SK-N-MC (cell line): Measurements from ENCODE around the gene CHMP5.

Experiments used
- DNase-seq: peaks from one replicate; pipeline ENCODE4 v3.0.0-alpha.2; 2011; ENCODE audit warnings: low read depth, low spot score
- H3K27ac ChIP-seq: fragments of 200-600 bp; sonication (generic); 2 replicates; pipeline ENCODE4 v1.5.1; 2016; ENCODE audit warnings: mixed run types
- H3K36me3 ChIP-seq: fragments of 200-600 bp; sonication (generic); 2 replicates; pipeline ENCODE4 v1.6.1; 2017; ENCODE audit warnings: antibody characterized with exemption, low read length, mixed read lengths; ENCODE audit not compliant: insufficient read depth
- H3K4me3 ChIP-seq: fragments of 200-600 bp; sonication (generic); 2 replicates; pipeline ENCODE4 v1.5.1; 2016
- H3K9ac ChIP-seq: fragments of 200-600 bp; sonication (generic); 2 replicates; pipeline ENCODE4 v1.8.0; 2017; ENCODE audit warnings: mixed run types, mixed read lengths; ENCODE audit not compliant: insufficient read length
- H3K9me3 ChIP-seq: fragments of 200-600 bp; sonication (generic); 2 replicates; pipeline ENCODE4 v1.6.1; 2017; ENCODE audit warnings: low read depth, mild to moderate bottlenecking, antibody characterized with exemption, low read length, moderate library complexity, mixed read lengths
- EZH2 ChIP-seq: fragments of 200-600 bp; sonication (generic); IDR thresholded peaks from one replicate; pipeline ENCODE4 v1.6.1; 2017; ENCODE audit warnings: antibody characterized with exemption
- FOXP2 ChIP-seq: optimal IDR thresholded peaks from 2 replicates; pipeline ENCODE3; 2011; ENCODE audit warnings: mild to moderate bottlenecking, moderate library complexity; ENCODE audit not compliant: insufficient read depth; ENCODE audit errors: extremely low read length, control extremely low read depth
- POLR2AphosphoS5 ChIP-seq: IDR thresholded peaks from 2 replicates; pipeline ENCODE4 v1.6.1; 2012; ENCODE audit warnings: mild to moderate bottlenecking, low read depth, low read length, borderline replicate concordance

The CHMP5 gene

DNA sequence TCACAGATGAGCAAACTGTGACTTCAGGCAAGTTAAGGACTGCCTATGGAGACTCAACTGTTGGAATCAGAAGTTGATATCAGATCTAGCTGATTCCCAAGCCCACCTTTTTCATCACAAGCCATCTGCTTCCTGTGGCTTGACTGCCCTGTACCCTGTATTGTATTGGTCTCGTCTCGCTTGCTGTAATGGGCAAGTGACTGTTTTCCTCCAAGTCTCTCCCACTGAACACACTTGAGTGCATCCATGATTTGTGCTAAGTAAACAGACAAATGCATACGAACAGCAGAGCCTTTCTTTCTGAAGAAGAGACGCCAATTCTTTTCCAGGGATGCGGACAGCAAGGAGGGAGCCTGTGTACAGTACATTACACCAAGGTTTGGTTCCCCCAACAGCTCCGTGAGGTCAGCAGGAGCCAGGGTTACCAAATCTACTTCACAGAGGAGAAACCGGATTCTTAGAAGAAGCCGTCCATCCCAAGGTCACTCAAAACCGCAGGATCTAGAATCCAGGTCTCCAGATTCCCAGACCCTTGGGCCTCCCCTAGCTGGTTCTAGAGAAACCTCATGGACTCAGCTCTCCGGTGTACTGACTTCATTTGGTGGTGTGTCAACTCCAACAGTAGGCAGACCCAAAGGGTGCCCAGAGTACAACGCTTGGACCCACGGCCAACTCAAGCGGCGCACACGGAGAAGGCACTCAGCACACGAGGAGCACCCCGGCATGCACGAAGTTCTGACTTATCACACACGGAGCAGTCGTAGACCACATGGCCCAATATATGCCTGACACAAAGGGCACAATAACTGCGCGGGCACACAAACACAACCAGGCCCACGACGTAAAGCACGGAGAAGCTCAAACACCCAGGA, 1.5 kb upstream of the CHMP5 start:
- Histone ChIP-seq H3K36me3 (peaks cover 62% of the 10 kb centered on the region), H3K9ac (peak overlapping the region; percentile 86), H3K4me3 (peak overlapping the region; percentile 94), H3K9me3 (no peaks in the 10 kb centered on the region), H3K27ac (no peak overlapping the region)
- TF ChIP-seq EZH2: no peak
- no peak for TF ChIP-seq POLR2AphosphoS5
- no peak for TF ChIP-seq FOXP2
- DNase-seq: no peak

- H3K36me3 ChIP-seq: peaks cover 61% of the 10 kb centered on the region
- H3K4me3 ChIP-seq: peak overlapping the region; percentile 94
- TF ChIP-seq POLR2AphosphoS5 (peak; percentile 9; the same call in 1 of the 2 replicates), EZH2 (no peak), FOXP2 (no peak)
- H3K9me3 ChIP-seq: no peaks in the 10 kb centered on the region
- H3K9ac ChIP-seq: peak overlapping the region; percentile 86
- no peak for DNase-seq
- H3K27ac ChIP-seq: no peak overlapping the region
These were observed 811 bp upstream of the CHMP5 start for GRCh38 chr9:33264003-33264472.

- peak overlapping the region; percentile 94 for H3K4me3 ChIP-seq
- peaks cover 53% of the 10 kb centered on the region for H3K36me3 ChIP-seq
- H3K9me3 ChIP-seq: no peaks in the 10 kb centered on the region
- DNase-seq: no peak
- TF ChIP-seq POLR2AphosphoS5: no peak
- H3K9ac ChIP-seq: peak overlapping the region; percentile 90
- H3K27ac ChIP-seq: no peak overlapping the region
These were observed 489 bp downstream of the CHMP5 start for GRCh38 chr9:33265211-33265865.

DNA sequence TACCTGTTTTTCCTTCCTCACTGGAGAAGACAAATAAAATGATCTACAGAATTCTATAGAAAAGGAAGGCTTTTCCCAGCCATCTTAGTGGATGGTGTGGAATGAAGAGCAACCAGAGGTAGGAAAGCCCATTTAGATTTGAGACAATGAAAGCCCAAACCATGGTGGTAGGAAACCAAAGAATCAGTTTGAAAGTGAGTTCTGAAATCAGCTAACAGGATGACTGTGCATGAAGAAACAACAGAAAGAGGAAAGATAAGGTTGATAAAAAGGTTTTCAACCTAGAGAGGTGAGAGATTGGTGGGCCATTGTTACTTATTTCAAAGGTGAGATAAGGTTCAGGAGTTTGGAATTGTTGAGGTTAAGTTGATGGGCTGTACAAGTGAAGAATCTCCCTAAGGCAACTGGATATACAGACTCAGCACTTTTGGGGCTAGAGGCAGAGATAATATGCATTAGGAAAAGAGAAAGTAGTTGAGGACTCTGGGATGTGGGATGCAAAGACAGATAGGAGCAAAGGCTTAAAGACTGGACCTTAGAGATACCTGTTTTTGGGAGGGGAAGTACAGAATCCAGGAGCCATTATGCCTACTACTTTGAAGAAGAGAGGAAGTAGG, 2.4 kb downstream of the CHMP5 start:
- Histone ChIP-seq H3K9ac (no peak overlapping the region), H3K36me3 (peaks cover 54% of the 10 kb centered on the region), H3K9me3 (no peaks in the 10 kb centered on the region), H3K27ac (no peak overlapping the region), H3K4me3 (no peak overlapping the region)
- TF ChIP-seq POLR2AphosphoS5: no peak
- TF ChIP-seq EZH2: no peak
- no peak for TF ChIP-seq FOXP2
- no peak for DNase-seq

GRCh38 chr9:33270146-33270545, 5.3 kb downstream of the CHMP5 start:
- Histone ChIP-seq H3K9ac (no peak overlapping the region), H3K9me3 (no peaks in the 10 kb centered on the region), H3K4me3 (no peak overlapping the region), H3K27ac (no peak overlapping the region), H3K36me3 (peaks cover 68% of the 10 kb centered on the region)
- TF ChIP-seq FOXP2: no peak
- TF ChIP-seq EZH2: no peak
- TF ChIP-seq POLR2AphosphoS5: no peak
- DNase-seq: no peak

DNA sequence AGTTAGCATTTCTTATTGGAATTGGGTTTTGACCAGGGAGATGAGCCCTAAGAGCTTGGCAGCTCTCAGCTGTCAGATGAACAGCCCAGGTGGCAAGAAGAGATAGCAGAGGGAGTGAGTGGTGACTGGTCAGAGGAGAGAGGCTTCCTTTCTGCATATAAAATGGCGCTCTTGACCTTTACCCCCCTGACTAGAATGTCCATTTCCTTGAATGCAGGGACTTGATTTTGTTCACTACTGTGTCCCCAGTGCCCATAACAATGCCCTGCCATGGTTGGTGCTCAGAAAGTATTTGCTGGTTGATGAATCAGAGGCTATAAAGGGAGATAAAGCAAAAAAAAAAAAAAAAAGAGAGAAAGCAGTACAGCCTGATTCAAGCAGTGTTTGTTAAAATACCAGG, 7.2 kb downstream of the CHMP5 start:
- no peak overlapping the region for H3K27ac ChIP-seq
- no peaks in the 10 kb centered on the region for H3K9me3 ChIP-seq
- TF ChIP-seq FOXP2 (no peak), POLR2AphosphoS5 (no peak), EZH2 (no peak)
- no peak for DNase-seq
- H3K36me3 ChIP-seq: peaks cover 77% of the 10 kb centered on the region
- no peak overlapping the region for H3K4me3 ChIP-seq
- H3K9ac ChIP-seq: no peak overlapping the region

DNA sequence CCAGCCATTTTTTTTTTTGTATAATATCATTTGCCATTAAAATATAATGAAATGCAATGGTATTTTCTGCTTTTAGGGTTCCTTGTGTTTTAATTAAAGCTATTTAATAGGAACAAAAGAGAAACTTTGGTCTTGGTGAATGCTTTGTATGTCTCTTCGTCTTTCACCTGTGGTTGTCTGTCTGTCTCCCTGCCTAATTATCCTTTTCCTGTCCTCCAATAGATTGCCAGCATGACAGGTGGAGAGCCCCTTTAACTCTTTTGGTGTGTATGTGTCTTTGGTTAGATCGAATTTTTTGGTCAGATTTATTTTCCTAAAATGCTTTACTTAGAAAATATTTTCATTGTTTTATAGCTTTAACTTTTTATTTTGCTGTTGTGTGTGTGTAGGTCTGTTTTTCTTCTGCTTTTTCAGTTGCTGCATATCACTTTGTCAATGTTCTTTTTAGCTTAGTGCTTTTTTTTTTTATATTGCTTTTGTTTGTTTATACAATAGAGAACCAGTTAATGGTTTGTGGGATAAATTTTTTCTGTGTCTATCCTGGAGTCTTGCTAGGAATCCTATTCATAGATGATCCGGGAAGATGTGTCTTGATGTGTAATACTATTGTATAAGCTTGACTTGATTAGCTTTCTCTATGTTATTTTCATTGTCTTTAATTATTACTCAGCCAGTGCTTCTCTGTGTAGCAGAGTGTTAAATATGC, 8.6 kb downstream of the CHMP5 start:
- peaks cover 77% of the 10 kb centered on the region for H3K36me3 ChIP-seq
- no peak for TF ChIP-seq FOXP2
- no peak for TF ChIP-seq POLR2AphosphoS5
- no peak for TF ChIP-seq EZH2
- no peak overlapping the region for H3K9ac ChIP-seq
- DNase-seq: no peak
- H3K9me3 ChIP-seq: no peaks in the 10 kb centered on the region
- no peak overlapping the region for H3K4me3 ChIP-seq
- no peak overlapping the region for H3K27ac ChIP-seq

- Histone ChIP-seq H3K9ac (no peak overlapping the region), H3K9me3 (no peaks in the 10 kb centered on the region), H3K4me3 (no peak overlapping the region), H3K27ac (no peak overlapping the region), H3K36me3 (peaks cover 77% of the 10 kb centered on the region)
- DNase-seq: no peak
- no peak for TF ChIP-seq FOXP2
- no peak for TF ChIP-seq EZH2
- no peak for TF ChIP-seq POLR2AphosphoS5
These were observed 9.1 kb downstream of the CHMP5 start for GRCh38 chr9:33273972-33274328.
